ENCODE results near the gene NPAS2. TPM values are rescaled to one million over a fixed set of nuclear protein-coding genes. Genes with fewer than 3 reads are reported as not detected.

The NPAS2 gene
- total RNA-seq, 1 donor from 2014 or later: 8.2 TPM

DNA sequence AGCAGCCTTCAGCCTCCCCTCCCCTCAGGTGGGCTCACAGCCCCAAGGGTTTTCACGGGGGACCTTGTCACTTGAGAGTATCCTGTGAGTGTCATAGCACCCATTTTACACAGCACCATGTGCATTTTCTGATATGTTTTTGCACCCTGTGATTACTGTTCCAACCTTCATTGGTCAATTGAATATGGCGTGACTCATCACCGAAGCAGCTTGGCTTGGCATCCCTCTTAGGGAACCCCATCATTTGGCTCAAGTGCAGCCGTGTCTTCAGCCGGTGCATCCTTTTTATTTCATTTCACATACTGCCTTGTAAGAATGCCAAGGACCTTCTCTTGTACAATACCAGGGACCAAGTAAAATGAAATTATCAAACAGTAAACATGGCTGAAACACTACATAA lies 57.6 kb downstream of the NPAS2 start:
- FAIRE-seq: no peak
- no peak for TF ChIP-seq CTCF (IDR thresholded peaks at IDR 0.05; ENCODE audit: insufficient read depth, low read length, severe bottlenecking)
- Histone ChIP-seq H3K4me3 (ENCODE audit: low read depth, low read length) (no peak overlapping the region), H3K36me3 (ENCODE audit: control insufficient read depth, insufficient read depth, low read length) (no peaks in the 10 kb centered on the region), H3K27me3 (ENCODE audit: control insufficient read depth, insufficient read depth, low read length) (no peaks in the 10 kb centered on the region)
- peak; percentile 24 for DNase-seq (ENCODE audit: low read depth)

DNA sequence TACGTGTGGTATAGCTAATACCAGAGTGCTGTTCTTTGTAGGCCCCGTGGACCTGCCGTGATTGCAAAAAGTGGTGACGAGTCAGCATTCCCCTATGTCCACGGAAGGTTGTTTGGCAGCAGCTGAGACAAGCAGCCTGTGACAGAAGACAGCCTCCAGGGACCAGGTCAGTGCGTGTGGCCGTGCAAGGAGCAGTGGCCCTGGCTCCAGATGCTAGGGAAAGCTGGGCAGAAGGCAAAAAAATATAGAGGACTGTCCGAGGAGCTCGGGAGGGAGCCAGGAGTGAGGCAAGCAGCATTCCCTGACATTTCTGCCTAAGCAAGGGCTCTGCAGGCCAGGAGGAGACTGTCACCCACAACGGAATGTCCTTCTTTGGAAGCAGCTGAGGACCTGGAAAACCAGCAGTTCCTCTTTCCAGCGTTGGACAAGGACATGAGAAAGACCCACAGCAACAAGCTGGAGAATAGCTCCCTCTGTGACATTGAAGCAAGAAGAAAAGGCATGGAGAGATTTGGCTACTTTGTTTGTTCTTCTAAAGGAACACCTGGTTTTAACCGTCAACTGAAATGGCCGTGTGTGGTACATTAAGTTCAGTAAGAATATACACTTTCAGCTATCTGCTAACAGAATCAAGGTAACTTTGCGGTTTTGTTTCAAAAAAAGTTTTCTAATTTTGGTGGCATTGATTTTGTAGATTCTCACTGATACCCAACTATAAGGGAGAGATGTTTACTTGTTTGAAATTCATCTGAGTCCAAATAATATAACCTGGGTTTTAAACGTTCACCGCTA lies 58.3 kb downstream of the NPAS2 start:
- FAIRE-seq (no peak), DNase-seq (ENCODE audit: low read depth) (no peak)
- H3K4me3 ChIP-seq (ENCODE audit: low read depth, low read length): no peak overlapping the region
- TF ChIP-seq CTCF (IDR thresholded peaks at IDR 0.05; ENCODE audit: insufficient read depth, low read length, severe bottlenecking): no peak
- H3K27me3 ChIP-seq (ENCODE audit: control insufficient read depth, insufficient read depth, low read length): no peaks in the 10 kb centered on the region
- no peaks in the 10 kb centered on the region for H3K36me3 ChIP-seq (ENCODE audit: control insufficient read depth, insufficient read depth, low read length)

DNA sequence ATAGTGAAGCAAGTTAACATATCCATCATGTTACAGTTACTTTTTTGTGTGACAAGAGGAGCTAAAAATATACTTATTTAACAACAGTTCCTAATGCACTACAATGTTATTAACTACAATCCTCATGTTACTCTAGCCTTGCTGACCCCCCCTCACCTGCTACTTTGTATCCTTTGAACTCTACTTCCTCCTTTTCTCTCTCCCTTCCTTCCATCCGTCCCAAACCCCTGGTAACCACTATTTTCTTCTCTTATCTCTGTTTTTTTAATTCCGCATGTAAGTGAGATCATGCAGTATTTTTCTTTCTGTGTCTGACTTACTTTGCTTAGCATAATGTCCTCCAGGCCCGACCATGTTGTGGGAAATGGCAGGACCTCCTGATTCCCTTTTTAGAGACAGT lies 59.4 kb downstream of the NPAS2 start:
- no peaks in the 10 kb centered on the region for H3K36me3 ChIP-seq (ENCODE audit: control insufficient read depth, insufficient read depth, low read length)
- DNase-seq (ENCODE audit: low read depth) (no peak), FAIRE-seq (no peak)
- no peak for TF ChIP-seq CTCF (IDR thresholded peaks at IDR 0.05; ENCODE audit: insufficient read depth, low read length, severe bottlenecking)
- H3K27me3 ChIP-seq (ENCODE audit: control insufficient read depth, insufficient read depth, low read length): no peaks in the 10 kb centered on the region
- no peak overlapping the region for H3K4me3 ChIP-seq (ENCODE audit: low read depth, low read length)

- TF ChIP-seq CTCF (IDR thresholded peaks at IDR 0.05; ENCODE audit: insufficient read depth, low read length, severe bottlenecking): no peak
- H3K4me3 ChIP-seq (ENCODE audit: low read depth, low read length): no peak overlapping the region
- DNase-seq (ENCODE audit: low read depth) (no peak), FAIRE-seq (no peak)
- H3K27me3 ChIP-seq (ENCODE audit: control insufficient read depth, insufficient read depth, low read length): no peaks in the 10 kb centered on the region
- H3K36me3 ChIP-seq (ENCODE audit: control insufficient read depth, insufficient read depth, low read length): no peaks in the 10 kb centered on the region
Observed at GRCh38 chr2:100880036-100880435, 60.1 kb downstream of the NPAS2 start.

GRCh38 chr2:100880730-100881129 lies 60.8 kb downstream of the NPAS2 start:
- DNase-seq (ENCODE audit: low read depth) (no peak), FAIRE-seq (no peak)
- Histone ChIP-seq H3K27me3 (ENCODE audit: control insufficient read depth, insufficient read depth, low read length) (no peaks in the 10 kb centered on the region), H3K4me3 (ENCODE audit: low read depth, low read length) (no peak overlapping the region), H3K36me3 (ENCODE audit: control insufficient read depth, insufficient read depth, low read length) (no peaks in the 10 kb centered on the region)
- TF ChIP-seq CTCF (IDR thresholded peaks at IDR 0.05; ENCODE audit: insufficient read depth, low read length, severe bottlenecking): no peak
